NCI-H128 (cell line): ENCODE measurements around the gene NEO1.

Experiments used
- DNase-seq: peaks from one replicate; lab custom pipeline; 2025; ENCODE audit not compliant: unreplicated experiment; lab: John Stamatoyannopoulos, UW

The NEO1 gene

DNA sequence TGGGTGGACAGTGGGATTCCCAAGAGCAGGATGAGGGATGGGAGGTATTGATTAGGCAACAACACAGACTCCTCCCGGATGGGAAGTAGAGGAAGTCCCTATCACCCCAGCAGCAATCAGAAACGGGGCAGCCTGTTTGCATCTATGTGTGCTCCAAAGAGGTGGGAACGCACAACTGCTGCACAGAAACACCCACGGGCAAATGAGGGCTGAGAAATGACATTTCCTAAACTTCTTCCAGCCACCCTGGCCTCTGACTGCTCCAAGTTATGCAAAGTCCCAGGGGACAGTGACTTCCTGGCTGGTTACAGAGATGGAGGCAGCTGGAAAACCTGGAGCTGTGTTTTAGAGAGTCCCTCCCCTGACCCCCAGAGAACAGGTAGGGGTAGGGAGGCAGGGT lies 273.9 kb downstream of the NEO1 start:
- DNase-seq = no peak

DNA sequence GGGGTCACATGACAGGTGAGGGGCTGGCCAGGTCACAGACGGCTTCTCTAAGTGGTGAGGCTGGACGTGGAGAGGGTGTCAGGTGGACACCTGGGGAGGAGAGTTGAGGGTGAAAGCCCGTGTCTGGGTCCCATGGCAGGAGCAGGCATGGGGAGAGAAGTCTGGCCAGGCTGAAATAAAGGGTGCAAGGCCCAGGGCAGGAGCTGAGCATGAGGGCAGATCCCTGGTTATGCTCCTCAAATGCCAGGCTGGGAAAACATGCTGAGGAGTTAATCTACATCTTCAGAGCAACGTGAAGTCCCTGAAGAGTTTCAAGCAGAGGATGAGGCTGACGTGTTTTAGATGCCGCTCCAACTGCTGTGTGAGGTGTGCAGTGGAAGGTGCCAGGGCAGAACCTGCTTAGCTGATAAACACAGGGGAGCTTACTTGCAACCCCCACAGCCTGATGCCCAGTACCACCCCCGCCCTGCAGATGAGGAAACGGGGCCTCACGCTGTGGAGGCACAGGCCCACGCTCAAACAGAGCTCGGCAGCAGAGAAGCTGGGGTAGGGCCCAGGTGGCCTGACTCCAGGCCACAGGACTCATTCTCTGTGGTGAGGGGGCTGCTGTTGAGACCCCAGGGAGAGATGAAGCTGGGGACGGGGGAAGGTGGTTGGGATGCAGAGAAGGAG lies 276.0 kb downstream of the NEO1 start:
- DNase-seq = no peak

DNA sequence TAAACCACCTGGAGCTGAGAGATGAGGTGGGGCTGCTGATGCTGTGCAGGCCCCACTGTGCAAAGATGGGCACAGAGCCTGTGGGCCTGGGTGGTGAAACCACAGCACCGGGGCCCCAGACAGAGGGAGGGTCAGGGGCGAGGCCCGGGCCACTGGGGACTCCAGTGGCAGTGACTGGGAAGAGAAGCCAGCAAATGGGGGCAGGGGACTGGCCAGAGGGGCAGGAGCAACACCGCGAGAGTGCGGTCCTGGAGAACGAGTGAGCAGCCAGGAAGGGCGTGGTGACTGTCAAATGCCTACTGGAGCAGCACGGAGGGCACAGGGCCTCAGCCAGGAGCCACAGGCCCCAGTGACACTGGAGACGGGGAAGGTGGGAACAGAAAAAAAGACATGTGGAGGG lies 276.7 kb downstream of the NEO1 start:
- no peak for DNase-seq

DNA sequence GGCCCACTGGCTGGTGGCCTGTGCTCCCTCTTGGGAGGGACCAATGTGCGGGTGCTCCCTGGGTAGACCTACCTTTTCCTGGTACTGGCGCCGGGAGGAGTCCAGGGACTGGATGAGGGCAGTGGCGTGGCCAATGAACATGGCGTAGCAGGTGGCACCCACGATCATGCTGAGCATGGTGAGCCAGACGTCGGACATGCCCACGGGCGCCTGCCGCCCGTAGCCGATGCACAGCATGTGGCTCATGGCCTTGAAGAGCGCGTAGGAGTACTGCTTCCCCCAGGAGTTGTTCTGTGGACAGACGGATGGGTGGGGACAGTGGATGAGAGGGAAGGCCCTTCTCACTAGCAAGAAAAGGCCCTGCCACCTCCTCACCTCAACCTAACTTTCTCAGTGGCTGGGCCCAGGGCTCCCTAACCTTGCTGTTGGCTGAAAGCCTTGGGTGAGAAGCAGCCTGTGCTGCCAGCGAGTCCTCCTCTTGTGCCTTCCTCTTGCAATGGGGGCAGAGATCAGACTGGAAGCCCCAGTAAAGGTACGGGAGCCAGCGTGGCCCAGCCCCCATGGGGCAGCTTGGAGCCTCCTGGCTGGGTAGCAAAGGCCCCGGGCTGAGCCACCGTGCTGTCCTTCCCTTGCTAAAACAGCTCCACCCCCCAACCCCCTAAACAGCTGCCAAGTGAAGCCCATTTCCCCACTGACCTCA lies 277.4 kb downstream of the NEO1 start:
- DNase-seq = no peak

DNA sequence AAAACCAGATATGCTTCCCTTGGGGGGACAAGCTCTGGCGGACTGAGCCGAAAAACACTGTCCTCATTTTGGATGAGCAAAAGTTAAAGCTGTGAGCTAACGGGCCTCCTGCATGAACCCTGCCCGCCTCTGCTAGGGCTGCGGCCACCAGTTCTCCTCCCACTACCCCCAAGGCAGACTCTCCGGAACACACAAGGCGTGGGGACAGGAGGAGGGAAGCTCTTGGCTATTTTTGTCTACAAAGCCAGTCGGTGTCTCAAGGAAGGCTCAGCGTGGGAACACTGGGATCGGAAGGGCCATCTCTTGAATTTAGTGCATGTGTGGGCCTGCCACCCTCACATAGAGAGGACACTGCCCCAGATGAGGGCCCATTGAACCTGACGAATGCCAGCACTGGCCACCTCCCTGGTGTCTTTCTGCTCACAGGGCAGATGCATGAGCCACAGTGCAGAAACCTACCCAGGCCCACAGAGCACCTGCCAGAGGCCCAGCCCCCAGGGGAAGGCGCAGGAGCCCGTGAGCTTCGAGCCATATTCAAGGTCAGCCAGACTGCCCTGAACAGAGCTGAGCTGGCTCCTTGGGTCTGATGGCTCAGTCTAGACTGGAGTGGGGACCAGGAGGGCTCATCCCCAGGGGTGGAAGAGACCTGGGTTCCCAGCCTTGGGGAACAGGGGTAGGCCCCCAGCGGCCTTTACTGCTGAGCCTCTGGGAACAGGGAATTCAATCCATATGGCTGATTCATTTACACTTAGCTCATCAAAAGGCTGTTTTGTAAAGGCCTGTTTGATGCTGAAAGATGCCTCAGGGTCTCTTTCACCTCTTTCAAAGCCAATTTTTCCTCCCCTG lies 278.2 kb downstream of the NEO1 start:
- DNase-seq = no peak

DNA sequence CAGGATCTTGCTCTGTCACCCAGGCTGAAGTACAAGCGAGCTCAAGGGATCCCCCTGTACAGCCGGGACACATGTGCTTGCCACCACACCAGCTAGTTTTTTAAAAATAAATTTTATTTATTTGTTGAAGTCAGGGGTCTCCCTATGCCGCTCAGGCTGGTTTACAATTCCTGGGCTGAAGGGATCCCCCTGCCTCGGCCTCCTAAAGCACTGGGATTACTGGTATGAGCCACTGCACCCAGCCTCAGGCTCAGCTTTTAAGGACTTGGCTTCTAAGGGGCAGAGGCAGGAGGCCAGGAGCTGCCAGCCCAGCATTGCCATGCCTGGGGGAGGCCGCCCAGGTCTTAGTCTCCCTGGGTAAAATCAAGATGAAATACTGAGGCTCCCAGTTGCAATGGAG lies 279.2 kb downstream of the NEO1 start:
- no peak for DNase-seq

DNA sequence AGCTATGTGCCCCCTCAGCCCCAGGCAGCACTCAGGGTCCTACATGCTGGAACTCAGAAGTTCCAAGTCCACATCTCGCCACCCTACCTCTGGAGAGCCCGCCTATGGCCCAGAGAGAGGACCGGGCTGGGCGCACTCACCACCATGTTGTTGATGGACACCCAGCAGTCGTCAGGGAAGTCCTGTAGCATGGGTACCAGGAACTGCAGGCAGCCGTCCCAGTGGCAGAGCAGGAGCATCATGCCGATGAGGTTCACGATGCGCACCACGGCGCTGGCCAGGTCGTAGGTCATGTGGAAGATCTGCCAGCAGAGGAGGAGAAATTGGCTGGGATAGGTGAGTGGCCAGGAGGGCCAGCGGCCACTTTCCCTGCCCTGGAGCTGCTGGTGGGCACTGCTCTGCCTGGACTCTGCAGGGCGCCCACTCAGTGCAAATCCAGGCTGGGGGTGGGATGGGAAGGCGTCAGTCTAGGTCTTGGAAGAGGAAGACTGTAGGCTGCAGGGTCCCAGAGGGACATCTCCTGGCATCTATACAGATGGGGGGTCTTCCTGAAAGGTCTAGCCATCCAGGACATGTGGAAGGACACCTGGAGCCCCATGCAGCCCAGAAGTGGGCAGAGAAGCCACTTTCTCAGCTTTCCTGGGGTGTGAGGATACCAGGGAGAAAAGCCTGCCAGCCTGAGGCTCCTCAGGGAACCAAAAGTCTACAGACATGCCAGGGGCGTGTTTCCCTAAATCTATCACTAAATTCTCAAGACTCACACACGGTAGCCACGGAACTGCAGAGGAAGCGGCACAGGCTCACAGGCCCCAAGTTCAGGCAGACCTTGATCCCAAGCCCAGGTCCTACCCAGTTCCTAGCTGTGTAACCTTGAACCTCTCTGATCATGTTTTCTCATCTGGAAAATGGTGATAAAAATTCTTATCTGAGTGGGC lies 280.0 kb downstream of the NEO1 start:
- DNase-seq = no peak

DNA sequence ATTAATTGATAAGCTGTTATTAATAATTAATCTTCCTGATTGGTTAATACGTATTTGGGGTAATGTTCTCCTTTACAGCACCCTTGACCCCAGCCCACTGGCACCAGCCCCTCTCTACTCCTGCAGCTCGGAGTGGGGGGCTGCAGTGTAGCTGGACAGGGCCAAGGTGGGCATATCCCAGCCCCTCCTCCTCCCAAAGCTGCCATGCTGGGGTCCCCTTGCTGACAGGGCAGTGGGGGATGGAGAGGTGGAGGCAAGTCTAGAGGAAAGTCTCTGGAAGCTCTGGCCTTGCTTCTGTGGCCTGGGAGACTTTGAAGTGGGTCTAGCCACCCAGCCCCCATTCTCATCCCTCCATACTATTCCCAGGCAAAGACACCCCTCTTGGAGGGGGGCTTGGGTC lies 280.7 kb downstream of the NEO1 start:
- no peak for DNase-seq

DNA sequence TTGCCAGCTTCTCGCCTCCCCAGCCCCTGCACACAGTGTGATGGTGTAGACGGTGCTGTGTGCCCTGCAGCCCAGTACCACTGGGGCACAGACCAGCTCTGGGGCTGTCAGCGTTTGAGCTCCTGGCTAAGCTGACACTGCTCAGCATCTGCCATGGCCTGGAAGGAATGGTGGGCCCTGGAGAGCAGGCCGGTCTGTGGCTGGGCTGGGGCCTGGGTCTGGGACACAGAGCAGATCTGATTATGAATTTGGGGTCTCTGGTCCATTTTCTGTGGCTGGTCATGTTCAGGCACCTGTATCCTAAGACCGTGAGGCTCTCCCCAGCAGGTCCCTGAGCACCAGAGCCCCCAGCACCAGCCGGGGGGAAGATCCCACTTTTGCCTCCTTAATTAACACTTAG lies 281.8 kb downstream of the NEO1 start:
- DNase-seq = no peak

DNA sequence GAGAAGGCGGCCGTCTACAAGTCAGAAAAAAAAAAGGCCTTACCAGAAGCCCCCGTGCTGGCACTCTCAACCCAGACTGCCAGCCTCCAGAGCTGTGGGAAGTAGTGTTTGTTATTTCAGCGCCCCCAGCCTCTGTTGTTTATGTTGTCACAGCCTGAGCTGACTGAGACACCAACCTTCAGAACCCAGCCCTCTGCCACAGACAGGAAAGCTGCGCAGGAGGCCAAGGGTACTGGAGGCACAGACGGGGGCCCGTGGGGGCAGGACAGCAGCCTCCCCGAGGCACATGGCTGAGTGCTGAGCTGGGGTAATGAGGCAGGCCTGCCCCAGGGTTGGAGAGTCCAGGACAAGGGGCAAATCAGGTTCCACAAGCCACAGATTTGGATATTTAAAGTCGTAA lies 282.8 kb downstream of the NEO1 start:
- no peak for DNase-seq

DNA sequence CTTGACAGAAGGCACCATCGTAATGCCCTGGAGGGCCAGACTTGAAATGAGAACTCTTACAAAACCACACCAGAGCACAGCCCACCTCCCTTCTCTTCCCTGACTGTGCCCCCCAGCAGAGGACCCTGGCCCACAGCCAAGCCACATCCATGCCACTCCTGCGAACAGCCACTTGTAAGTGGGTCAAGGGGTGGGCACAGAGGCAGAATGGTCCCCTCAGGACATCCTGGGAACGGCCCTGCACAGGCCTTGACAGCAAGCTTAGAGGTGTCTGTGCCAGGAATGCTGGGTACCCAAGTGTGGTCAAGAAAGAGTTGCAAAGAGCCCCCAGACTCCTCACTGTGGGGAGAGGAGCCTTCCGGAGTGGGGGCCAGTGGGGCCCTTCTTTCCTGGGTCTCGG lies 283.2 kb downstream of the NEO1 start:
- no peak for DNase-seq

DNA sequence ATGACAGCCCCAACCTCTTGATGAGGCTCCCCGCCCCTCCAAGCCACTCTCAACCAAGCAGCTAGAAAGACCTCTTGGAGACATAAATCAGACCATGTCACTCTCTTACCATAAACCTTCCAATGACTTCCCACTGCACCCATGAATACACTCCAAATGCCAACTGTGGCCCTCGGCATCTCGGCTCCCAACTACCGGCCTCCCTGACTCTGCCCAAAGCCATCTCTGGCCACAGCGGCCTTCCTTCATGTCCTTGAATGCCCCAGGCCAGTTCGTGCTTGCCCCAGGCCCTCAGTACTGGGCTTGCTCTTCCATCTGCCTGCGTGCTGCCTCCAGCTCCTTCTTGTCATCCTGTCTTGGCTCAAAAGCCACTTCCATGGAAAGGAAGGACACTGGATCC lies 284.5 kb downstream of the NEO1 start:
- DNase-seq = no peak

DNA sequence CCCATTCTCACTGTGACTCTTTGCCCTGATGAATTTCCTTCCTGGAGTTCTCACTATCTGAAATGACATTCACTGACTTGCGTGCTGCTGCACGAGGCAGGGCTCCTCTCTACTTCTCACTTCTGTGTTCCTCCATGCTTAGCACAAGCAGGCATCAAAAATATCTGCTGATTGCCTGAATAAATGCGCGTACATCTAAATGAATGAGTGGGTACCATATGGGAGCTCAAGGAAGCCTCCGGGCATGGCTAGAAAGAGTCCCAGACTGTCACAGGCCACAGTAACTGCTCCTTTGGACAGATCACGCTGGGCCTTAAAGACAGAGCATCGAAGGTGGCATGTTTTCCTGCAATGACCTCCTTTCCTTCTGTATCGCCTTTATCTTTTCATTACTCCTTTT lies 284.9 kb downstream of the NEO1 start:
- no peak for DNase-seq

DNA sequence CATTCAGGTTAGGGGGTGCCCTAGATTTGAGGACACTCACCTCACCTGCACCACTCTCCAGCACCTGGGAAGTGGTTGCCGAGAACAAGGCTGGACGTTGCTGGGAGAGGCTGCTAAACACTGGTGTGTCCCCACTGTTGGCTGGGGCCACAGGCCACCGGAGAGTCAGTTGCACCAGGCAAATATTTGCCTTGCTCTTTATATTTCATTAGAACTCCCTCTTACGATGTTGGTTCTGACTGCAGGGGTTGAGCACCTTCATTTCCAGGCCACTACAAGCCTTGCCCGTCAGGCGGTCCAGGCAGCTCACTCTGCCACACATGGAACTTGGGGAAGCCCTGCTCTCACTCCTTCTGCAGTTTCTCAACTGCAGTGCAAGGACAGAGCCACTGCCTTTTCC lies 285.8 kb downstream of the NEO1 start:
- DNase-seq = no peak

DNA sequence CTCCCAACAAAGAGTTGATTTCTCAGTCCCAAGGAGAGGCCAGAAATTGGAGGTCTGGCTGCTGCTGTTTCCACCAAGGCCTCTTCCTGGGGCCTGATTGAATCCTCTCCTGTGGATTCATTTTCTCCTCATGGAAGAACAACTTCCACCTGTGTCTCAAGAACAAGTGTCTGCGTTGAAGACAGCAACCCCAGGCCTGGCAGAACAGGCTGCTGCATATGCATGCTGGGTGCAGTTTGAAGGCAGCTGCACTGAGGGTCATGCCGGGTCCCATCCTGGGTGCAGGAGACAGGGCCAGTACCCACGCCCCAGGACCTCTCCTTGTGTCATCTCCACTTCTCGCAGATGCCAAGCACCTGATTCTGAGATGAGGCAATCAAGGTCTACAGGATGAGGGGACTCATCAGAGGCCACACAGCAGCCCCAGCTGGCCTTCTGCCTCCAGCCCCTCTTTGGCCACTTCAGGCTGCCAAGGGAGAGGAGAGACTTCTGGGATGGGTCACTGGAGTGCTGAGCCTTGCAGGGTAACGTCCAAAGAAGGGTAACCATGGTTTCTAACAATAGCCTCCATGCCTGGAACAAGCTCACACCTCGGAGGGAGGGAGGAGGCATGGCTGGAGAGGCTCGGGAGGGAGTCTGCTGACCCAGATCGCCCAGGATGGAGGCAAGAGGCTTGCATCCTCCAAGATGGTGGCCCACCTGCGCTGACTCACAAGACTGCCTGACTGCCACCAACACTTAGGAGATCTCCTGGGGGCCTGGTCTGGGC lies 286.5 kb downstream of the NEO1 start:
- no peak for DNase-seq

DNA sequence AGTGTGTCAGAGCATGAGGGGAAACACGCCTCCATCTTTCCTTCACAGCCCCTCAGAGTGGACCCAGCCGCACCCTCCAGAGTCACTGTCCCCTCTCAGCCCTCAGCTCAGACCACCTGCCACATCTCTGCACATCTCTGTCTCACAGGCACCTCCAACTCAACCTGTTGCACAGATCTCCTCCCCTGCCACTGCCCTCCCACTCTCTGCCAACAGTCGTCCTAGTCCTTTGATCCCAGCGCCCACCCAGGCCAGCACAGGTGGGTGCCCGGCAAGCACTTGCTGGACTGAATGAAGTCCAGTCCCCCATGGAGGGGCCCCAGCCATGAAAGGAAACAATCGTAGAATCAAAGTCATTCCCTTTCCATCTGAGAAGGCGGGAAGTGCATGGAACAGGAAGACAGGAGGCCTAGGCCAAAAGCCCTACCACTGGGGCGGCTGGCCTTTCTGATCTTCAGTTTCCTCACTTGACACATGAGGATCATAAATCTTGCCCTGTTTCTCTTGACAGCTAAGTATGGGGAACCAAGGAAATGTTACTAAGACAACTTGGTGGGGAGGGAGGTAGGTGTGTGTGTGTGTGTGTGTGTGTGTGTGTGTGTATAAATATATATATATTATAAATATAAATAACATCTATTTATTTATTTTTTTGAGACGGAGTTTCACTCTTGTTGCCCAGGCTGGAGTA lies 288.4 kb downstream of the NEO1 start:
- DNase-seq = no peak

DNA sequence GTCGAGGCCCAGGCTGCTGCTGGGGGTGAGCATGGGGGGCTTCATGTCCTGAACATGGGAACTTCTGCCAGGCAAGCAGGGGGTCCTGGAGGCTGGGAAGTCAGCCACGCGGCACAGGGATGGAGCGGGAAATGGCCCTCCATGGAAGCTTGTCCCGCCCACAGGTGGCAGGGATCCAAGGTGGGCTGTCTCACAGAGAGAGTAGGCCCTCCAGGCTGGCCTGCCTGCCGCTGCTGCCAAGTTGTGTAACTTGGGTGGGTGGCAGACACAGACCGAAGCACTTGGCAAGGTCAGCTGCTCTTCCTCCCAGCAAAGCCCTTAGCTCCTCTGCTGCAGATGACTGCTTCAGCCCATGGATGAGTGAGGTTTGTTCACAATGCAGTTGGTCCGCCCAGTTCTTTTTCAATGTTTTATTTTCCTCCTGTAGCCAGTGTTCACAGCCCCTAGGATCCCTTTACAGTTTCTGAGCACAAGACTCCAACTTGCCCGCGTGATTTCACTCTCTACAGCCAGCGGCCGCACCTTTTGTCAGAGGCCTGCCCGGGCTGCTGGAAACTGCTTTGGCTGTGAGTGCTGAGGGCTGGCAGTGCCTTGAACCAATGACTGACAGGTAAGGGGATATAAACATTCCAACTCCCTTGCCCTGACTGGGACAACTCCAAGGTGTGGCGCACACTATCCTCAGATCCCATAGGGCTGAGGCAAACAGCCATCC lies 289.8 kb downstream of the NEO1 start:
- no peak for DNase-seq

DNA sequence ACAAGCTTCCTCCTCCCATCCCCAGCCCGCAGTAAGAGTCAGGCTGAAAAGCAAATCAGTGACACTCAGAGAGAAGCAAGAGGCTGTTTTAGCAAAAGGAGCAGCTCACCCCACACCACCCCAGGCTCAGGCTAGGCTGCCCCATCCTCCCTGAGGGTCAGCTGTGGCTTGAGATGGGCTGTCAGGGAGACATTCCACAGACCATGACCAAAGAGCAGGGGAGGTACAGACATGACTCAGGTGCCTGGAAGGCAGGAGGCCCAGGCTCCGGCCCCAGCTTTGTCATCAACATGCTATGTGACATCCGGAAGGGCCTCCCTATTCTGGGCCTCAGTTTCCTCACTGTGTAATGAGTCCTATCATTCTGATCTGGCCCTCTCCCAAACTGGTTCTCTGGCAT lies 291.8 kb downstream of the NEO1 start:
- DNase-seq = no peak

DNA sequence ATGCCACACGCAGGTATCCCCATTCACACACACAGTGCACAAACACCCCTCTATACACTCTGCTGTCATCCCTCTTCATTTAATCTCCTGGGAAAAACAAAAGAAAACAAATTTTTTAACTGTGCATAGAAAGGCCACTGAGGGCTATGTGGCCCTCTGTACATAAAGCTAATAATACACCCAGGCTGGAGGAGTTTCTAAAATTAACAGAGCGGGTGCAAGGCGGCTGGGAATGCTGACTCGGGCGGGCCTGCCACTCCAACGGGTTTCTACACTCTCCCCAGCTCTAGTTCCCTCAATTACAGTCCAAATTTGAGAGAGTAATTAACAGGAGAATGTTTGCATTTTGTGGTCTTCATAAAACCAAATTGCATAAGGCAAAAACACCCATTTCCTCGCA lies 293.4 kb downstream of the NEO1 start:
- DNase-seq = no peak
